Fibroblast of villous mesenchyme (primary cell): Measurements from ENCODE around the gene SMIM24. TPM values are rescaled to one million over a fixed set of nuclear protein-coding genes. Genes with fewer than 3 reads are reported as not detected.
"Not testable (repeated sequence)": the region's sequence is repeated elsewhere in the genome, so short reads cannot be mapped to it uniquely, and the experiment has no call there.

Experiments
- DNase-seq: peaks from one replicate; pipeline ENCODE4 v3.0.0-alpha.2; 2010; ENCODE audit warnings: low read depth
- H3K4me3 ChIP-seq: 2 replicates; pipeline ENCODE4 v1.5.1; 2011; ENCODE audit warnings: low read depth, mild to moderate bottlenecking, low read length
- total RNA-seq: library from RNA; depleted of rRNA; stranded (reverse); fragments of >200 nt; gene quantifications from 2 replicates; pipeline ENCODE4 v1.2.3, GENCODE V29; 2012
- TF ChIP-seq, protein P1 (sequence below): IDR thresholded peaks from 2 replicates; pipeline ENCODE4 v1.5.1; 2012; ENCODE audit warnings: low read depth, mild to moderate bottlenecking, low read length; ENCODE audit not compliant: insufficient read depth

SMIM24 gene
- not detected in 2 replicates for total RNA-seq

DNA sequence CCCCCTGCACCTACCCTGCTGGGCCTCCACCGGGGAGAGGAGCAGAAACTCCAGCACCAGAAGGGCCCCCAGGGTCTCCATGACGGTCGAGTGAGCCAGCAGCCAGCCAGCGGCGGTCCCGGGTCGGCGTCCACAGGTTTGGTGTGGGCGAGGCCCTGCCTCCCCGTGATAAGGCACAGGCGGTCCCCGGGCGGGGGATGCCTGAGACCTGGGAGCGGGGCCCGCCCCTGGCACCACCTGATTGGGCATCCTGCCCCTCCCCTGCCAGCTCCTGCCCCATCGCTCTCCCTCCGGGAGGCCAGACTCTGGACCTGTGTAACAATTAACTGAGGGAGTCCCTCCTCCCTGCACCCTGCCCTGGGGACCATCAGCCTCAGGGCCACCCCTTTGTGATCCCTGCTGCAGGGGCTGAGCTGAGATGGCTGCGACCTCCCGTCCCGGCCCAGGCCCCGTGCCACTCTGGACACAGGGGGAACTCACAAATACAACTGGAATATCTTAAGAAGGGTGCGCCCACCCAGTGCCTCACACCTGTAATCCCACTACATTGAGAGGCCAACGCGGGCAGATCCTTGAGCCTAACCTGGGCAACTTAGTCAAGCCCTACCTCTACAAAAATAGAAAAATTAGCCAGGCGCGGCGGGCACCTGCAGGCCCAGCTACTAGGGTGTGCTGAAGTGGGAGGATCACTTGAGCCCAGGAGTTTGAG is at the start of gene SMIM24:
Gene SMIM24 (minus strand): TSS at position 143 of the 709 bp plus-strand sequence. CDS start 62 bp downstream, at position 81.
- no peak for DNase-seq
- no peak within 1 kb of the TSS for H3K4me3 ChIP-seq
- TF ChIP-seq, protein P1, sequence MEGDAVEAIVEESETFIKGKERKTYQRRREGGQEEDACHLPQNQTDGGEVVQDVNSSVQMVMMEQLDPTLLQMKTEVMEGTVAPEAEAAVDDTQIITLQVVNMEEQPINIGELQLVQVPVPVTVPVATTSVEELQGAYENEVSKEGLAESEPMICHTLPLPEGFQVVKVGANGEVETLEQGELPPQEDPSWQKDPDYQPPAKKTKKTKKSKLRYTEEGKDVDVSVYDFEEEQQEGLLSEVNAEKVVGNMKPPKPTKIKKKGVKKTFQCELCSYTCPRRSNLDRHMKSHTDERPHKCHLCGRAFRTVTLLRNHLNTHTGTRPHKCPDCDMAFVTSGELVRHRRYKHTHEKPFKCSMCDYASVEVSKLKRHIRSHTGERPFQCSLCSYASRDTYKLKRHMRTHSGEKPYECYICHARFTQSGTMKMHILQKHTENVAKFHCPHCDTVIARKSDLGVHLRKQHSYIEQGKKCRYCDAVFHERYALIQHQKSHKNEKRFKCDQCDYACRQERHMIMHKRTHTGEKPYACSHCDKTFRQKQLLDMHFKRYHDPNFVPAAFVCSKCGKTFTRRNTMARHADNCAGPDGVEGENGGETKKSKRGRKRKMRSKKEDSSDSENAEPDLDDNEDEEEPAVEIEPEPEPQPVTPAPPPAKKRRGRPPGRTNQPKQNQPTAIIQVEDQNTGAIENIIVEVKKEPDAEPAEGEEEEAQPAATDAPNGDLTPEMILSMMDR = no peak

GRCh38 chr19:3529299-3529698 is 49.0 kb upstream of the SMIM24 start:
- not testable (repeated sequence) for H3K4me3 ChIP-seq, DNase-seq

- no peak for DNase-seq
- TF ChIP-seq, protein P1 = no peak
- no peak overlapping the region for H3K4me3 ChIP-seq
Measured at GRCh38 chr19:3528539-3529211, 48.4 kb upstream of the SMIM24 start.

GRCh38 chr19:3528080-3528479 is 47.8 kb upstream of the SMIM24 start:
- H3K4me3 ChIP-seq = no peak overlapping the region
- no peak for DNase-seq
- TF ChIP-seq, protein P1 = no peak

DNA sequence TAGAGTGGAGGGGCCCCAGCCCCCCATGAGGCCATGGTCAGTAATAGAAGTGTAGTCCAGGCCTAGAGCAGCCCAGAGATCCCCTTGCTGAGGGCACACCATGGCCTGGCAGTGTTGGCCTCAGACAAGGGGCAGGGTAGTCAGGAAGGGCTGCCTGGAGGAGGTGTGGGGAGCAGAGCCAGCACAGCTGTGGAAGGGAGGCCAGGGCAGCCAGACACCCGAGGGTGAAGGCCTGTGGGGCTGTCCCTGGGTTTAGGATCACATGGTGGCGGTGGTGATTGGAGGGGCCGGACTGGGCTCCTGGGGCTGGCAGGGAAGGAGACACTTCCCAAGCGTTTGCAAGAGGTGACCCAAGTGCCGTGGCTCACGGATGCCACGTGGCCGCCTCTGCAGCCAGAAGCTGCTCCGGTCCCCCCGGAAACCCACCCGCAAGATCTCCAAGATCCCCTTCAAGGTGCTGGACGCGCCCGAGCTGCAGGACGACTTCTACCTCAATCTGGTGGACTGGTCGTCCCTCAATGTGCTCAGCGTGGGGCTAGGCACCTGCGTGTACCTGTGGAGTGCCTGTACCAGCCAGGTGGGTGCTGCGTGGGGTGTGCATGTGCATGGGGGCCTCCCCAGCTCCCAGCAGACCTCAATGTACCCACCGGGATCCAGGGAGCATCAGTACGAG is 47.0 kb upstream of the SMIM24 start:
- no peak overlapping the region for H3K4me3 ChIP-seq
- no peak for DNase-seq
- TF ChIP-seq, protein P1 = no peak

DNA sequence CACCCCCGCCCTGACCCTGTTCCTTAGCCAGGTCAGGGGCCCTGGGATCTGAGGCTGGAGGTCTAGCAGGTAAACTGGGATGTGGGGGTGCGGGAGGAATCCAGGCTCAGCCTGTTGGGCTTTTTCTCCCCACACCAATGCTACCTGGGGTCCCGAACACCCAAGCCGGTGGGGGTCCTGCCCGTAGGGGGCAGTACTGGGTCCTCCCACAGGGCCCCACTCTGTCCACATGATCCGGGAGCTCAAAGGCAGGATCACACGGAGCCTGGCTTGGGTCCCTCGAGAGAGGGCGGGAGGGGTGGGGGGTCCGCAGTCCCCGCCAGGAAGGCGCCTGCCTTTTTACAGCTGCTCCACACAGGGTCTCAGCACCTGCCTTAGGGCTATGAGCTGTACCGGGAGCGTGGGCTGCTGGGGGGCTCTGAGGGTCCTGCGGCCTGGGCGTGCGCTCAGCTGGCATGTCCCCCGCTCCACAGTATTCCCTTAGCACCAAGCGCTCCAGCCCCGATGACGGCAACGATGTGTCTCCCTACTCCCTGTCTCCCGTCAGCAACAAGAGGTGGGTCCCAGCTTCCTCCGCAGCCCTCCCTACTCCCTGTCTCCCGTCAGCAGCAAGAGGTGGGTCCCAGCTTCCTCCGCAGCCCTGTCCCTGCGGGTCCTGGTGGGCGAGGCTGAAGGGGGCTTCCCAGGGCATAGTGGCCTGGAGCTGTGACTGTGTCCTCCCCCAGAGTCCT is 46.3 kb upstream of the SMIM24 start:
- no peak overlapping the region for H3K4me3 ChIP-seq
- TF ChIP-seq, protein P1 = peak; percentile 13
- no peak for DNase-seq
